Endodermal cell (in vitro differentiated cells): ENCODE measurements around the gene SYNE2. TPM values are rescaled to one million over a fixed set of nuclear protein-coding genes. Genes with fewer than 3 reads are reported as not detected.
A peak's percentile ranks its signal among the peaks of the same experiment; 100 is the strongest.

Experiments used
- DNase-seq: peaks from one replicate; pipeline ENCODE4 v3.0.0-alpha.2; 2017
- H3K27ac ChIP-seq: 2 replicates; pipeline ENCODE4 v1.5.1; 2013; ENCODE audit warnings: mild to moderate bottlenecking, low read depth, low read length, moderate library complexity
- H3K27me3 ChIP-seq: 2 replicates; pipeline ENCODE4 v1.6.1; 2013; ENCODE audit warnings: mild to moderate bottlenecking, low read length, moderate library complexity; ENCODE audit not compliant: insufficient read depth, control insufficient read depth, poor library complexity, severe bottlenecking
- H3K36me3 ChIP-seq: 2 replicates; pipeline ENCODE4 v1.7.0; 2013; ENCODE audit warnings: mild to moderate bottlenecking, low read length, moderate library complexity; ENCODE audit not compliant: control insufficient read depth, insufficient read depth
- H3K4me1 ChIP-seq: one replicate; pipeline ENCODE4 v1.7.0; 2013; ENCODE audit warnings: low read length; ENCODE audit not compliant: control insufficient read depth, insufficient read depth
- H3K4me3 ChIP-seq: 2 replicates; pipeline ENCODE4 v1.5.1; 2013; ENCODE audit warnings: mild to moderate bottlenecking, low read length, moderate library complexity
- H3K9ac ChIP-seq: 2 replicates; pipeline ENCODE4 v1.6.1; 2013; ENCODE audit warnings: mild to moderate bottlenecking, low read length, moderate library complexity; ENCODE audit not compliant: poor library complexity, severe bottlenecking; ENCODE audit errors: extremely low read depth
- H3K9me3 ChIP-seq: 2 replicates; pipeline ENCODE4 v1.6.1; 2013; ENCODE audit warnings: mild to moderate bottlenecking, low read length, moderate library complexity; ENCODE audit not compliant: control insufficient read depth
- H3K27ac Mint-ChIP-seq: 2 replicates; pipeline ENCODE4 v1.8.0; 2020; ENCODE audit warnings: mixed read lengths
- H3K27me3 Mint-ChIP-seq: 2 replicates; pipeline ENCODE4 v1.8.0; 2021; ENCODE audit warnings: mild to moderate bottlenecking, mixed read lengths; ENCODE audit not compliant: insufficient read depth
- H3K36me3 Mint-ChIP-seq: 2 replicates; pipeline ENCODE4 v1.8.0; 2020; ENCODE audit warnings: low read depth, mixed read lengths
- H3K4me1 Mint-ChIP-seq: 2 replicates; pipeline ENCODE4 v1.8.0; 2020; ENCODE audit warnings: mixed read lengths
- H3K4me3 Mint-ChIP-seq: 2 replicates; pipeline ENCODE4 v1.8.0; 2020; ENCODE audit warnings: mild to moderate bottlenecking, moderate library complexity, mixed read lengths
- H3K9me3 Mint-ChIP-seq: 2 replicates; pipeline ENCODE4 v1.8.0; 2020; ENCODE audit warnings: mild to moderate bottlenecking, mixed read lengths
- CTCF ChIP-seq: fragments of 200-600 bp; sonication (generic); conservative IDR thresholded peaks from 2 replicates; pipeline ENCODE4 v1.5.0; 2021; ENCODE audit warnings: antibody characterized with exemption, mild to moderate bottlenecking
- WGBS, 2 experiments: methylation state at CpG; one replicate each; pipeline versions ENCODE4 v1.1.5 to v1.1.7; 2013; ENCODE audit warnings: missing lambda C conversion rate in 2 of 2, mixed read lengths in 1 of 2; ENCODE audit not compliant: insufficient coverage in 1 of 2, insufficient read length in 1 of 2; 5-methylcytosine and 5-hydroxymethylcytosine counted together
- total RNA-seq, 2 donors: library from RNA; stranded (reverse); fragmentation: NEBNext Ultra II Directional in 1 of 2; extraction: Animal tissue kit (Norgen Biotek cat#: 25700) in 1 of 2; gene quantifications; 2 replicates in 1 of 2; 3 replicates in 1 of 2; pipeline ENCODE4 v1.2.1, GENCODE V29; 2021

The SYNE2 gene
- total RNA-seq, 2 donors from 2014 or later: 65.8 to 70.0 TPM

GRCh38 chr14:64158608-64159007 lies 305.8 kb downstream of the SYNE2 start:
- no peak for TF ChIP-seq CTCF
- Histone ChIP-seq H3K9me3 (no peaks in the 10 kb centered on the region), H3K9ac (no peak overlapping the region), H3K4me3 (no peak overlapping the region), H3K27ac (no peak overlapping the region), H3K4me1 (peaks cover 9% of the 10 kb centered on the region), H3K27me3 (no peaks in the 10 kb centered on the region), H3K36me3 (peaks cover 6% of the 10 kb centered on the region)
- Mint-ChIP-seq H3K4me3 (no peak overlapping the region), H3K36me3 (peaks cover 23% of the 10 kb centered on the region), H3K27me3 (no peaks in the 10 kb centered on the region), H3K27ac (no peak overlapping the region), H3K9me3 (no peaks in the 10 kb centered on the region), H3K4me1 (peaks cover 3% of the 10 kb centered on the region)
- 92% methylated on average over 2 of the region's 2 CpGs for WGBS, 2 experiments
- DNase-seq: no peak

DNA sequence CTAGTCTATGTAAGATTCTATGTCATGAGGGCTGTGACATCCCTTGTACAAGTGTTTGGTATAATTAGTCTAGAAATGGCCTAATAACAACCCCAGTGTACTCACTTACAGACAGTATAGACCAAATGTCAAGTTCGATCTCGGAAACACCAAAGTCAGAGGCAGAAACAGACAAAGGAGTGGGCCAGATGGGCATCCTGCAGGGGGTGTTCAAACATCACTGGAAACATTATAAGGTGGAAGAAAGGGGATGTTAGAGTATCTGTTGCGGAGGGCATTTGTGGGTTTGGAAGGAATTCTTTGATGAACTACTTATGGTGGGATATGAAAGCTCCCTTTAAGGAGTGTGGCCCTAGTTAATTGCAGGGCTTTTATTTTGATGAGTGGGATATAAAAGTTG lies 306.8 kb downstream of the SYNE2 start:
- Mint-ChIP-seq H3K4me3 (no peak overlapping the region), H3K4me1 (peaks cover 3% of the 10 kb centered on the region), H3K27ac (no peak overlapping the region), H3K36me3 (peaks cover 21% of the 10 kb centered on the region), H3K27me3 (no peaks in the 10 kb centered on the region), H3K9me3 (no peaks in the 10 kb centered on the region)
- H3K4me1 ChIP-seq: peaks cover 9% of the 10 kb centered on the region
- no peak overlapping the region for H3K4me3 ChIP-seq
- H3K27me3 ChIP-seq: no peaks in the 10 kb centered on the region
- H3K27ac ChIP-seq: no peak overlapping the region
- DNase-seq: no peak
- 90 to 93% methylated on average over 3 of the region's 3 CpGs for WGBS, 2 experiments
- TF ChIP-seq CTCF: peak; percentile 53
- H3K9ac ChIP-seq: no peak overlapping the region
- no peaks in the 10 kb centered on the region for H3K9me3 ChIP-seq
- H3K36me3 ChIP-seq: peaks cover 7% of the 10 kb centered on the region

- Histone ChIP-seq H3K27me3 (no peaks in the 10 kb centered on the region), H3K9ac (no peak overlapping the region), H3K9me3 (no peaks in the 10 kb centered on the region), H3K27ac (no peak overlapping the region), H3K4me1 (no peaks in the 10 kb centered on the region), H3K4me3 (no peak overlapping the region), H3K36me3 (peaks cover 29% of the 10 kb centered on the region)
- H3K4me1 Mint-ChIP-seq: no peaks in the 10 kb centered on the region
- WGBS, 2 experiments: 94 to 98% methylated on average over 8 of the region's 8 CpGs
- no peak overlapping the region for H3K27ac Mint-ChIP-seq
- TF ChIP-seq CTCF: no peak
- H3K4me3 Mint-ChIP-seq: no peak overlapping the region
- H3K27me3 Mint-ChIP-seq: no peaks in the 10 kb centered on the region
- no peak for DNase-seq
- H3K9me3 Mint-ChIP-seq: no peaks in the 10 kb centered on the region
- peaks cover 10% of the 10 kb centered on the region for H3K36me3 Mint-ChIP-seq
Measured at GRCh38 chr14:64170181-64170580, 317.4 kb downstream of the SYNE2 start.
